Esophagus (tissue), 2 donors: ENCODE data around the gene ITGBL1. TPM values are rescaled to one million over a fixed set of nuclear protein-coding genes. Genes with fewer than 3 reads are reported as not detected.
"Not testable (repeated sequence)": the region's sequence is repeated elsewhere in the genome, so short reads cannot be mapped to it uniquely, and the experiment has no call there.

Experiments
- H3K27ac ChIP-seq, 2 donors: one replicate each; pipeline ENCODE4 v1.5.1; 2013; ENCODE audit warnings: low read depth in 2 of 2, mild to moderate bottlenecking in 2 of 2, inconsistent platforms in 1 of 2, low read length in 1 of 2, moderate library complexity in 1 of 2
- H3K27me3 ChIP-seq, 2 donors: one replicate each; pipeline ENCODE4 v1.6.1; 2013; ENCODE audit warnings: low read length in 2 of 2, control low read depth in 1 of 2, mild to moderate bottlenecking in 1 of 2; ENCODE audit not compliant: insufficient read depth in 2 of 2, control insufficient read depth in 1 of 2
- H3K36me3 ChIP-seq, 2 donors: one replicate each; pipeline ENCODE4 v1.6.1; 2013; ENCODE audit warnings: low read length in 1 of 2; ENCODE audit not compliant: control insufficient read depth in 2 of 2, insufficient read depth in 2 of 2
- H3K4me1 ChIP-seq, 2 donors: one replicate each; pipeline ENCODE4 v1.6.1; 2013; ENCODE audit warnings: low read length in 1 of 2; ENCODE audit not compliant: control insufficient read depth in 2 of 2, insufficient read depth in 2 of 2
- H3K4me3 ChIP-seq, 2 donors: one replicate each; pipeline ENCODE4 v1.5.1; 2013; ENCODE audit warnings: low read length in 2 of 2, mild to moderate bottlenecking in 2 of 2, low read depth in 1 of 2, moderate library complexity in 1 of 2
- H3K9me3 ChIP-seq, 2 donors: one replicate each; pipeline ENCODE4 v1.6.1; 2013; ENCODE audit warnings: mild to moderate bottlenecking in 2 of 2, low read depth in 1 of 2, low read length in 1 of 2, moderate library complexity in 1 of 2; ENCODE audit not compliant: control insufficient read depth in 2 of 2, insufficient read depth in 1 of 2
- WGBS, 2 donors: extraction: QIAGEN DNeasy Blood & Tissue Kit; methylation state at CpG; one replicate each; pipeline ENCODE4 v1.1.7; 2013; 5-methylcytosine and 5-hydroxymethylcytosine counted together
- polyA plus RNA-seq, 2 donors: library from polyadenylated mRNA; stranded (reverse); fragments of 200-250 nt; gene quantifications; one replicate each; pipeline ENCODE4 v1.2.3, GENCODE V29; 2013
- donor health status: healthy with polysubstance abuse.
- donor health status: Bipolar disorder and iron deficiency.

ITGBL1 gene
- polyA plus RNA-seq, 2 donors = 0.96 to 1.0 TPM

GRCh38 chr13:101520672-101521071 is 68.2 kb downstream of the ITGBL1 start:
- no peaks in the 10 kb centered on the region for H3K36me3 ChIP-seq
- H3K27ac ChIP-seq = no peak overlapping the region
- H3K4me3 ChIP-seq = no peak overlapping the region
- 67 to 72% methylated on average over 4 of the region's 4 CpGs for WGBS, 2 donors
- H3K27me3 ChIP-seq = no peaks in the 10 kb centered on the region
- H3K4me1 ChIP-seq = no peaks in the 10 kb centered on the region
- no peaks in the 10 kb centered on the region for H3K9me3 ChIP-seq

- 68 to 85% methylated on average over 6 of the region's 6 CpGs for WGBS, 2 donors
- no peaks in the 10 kb centered on the region for H3K36me3 ChIP-seq
Observed at GRCh38 chr13:101521371-101521770, 68.9 kb downstream of the ITGBL1 start.

GRCh38 chr13:101522607-101523006 is 70.1 kb downstream of the ITGBL1 start:
- Histone ChIP-seq H3K36me3 (no peaks in the 10 kb centered on the region), H3K9me3 (no peaks in the 10 kb centered on the region), H3K27me3 (no peaks in the 10 kb centered on the region), H3K27ac (no peak overlapping the region), H3K4me3 (no peak overlapping the region), H3K4me1 (no peaks in the 10 kb centered on the region)
- WGBS, 2 donors = 55 to 59% methylated on average over 5 of the region's 5 CpGs

More at GRCh38 chr13:101521371-101521770, 68.9 kb downstream of the ITGBL1 start:
- Histone ChIP-seq H3K4me3 (no peak overlapping the region), H3K9me3 (no peaks in the 10 kb centered on the region), H3K4me1 (no peaks in the 10 kb centered on the region), H3K27ac (no peak overlapping the region), H3K27me3 (no peaks in the 10 kb centered on the region)

- no peak overlapping the region for H3K27ac ChIP-seq
- H3K27me3 ChIP-seq = no peaks in the 10 kb centered on the region
- WGBS, 2 donors = 37 to 41% methylated on average over 8 of the region's 8 CpGs
- no peaks in the 10 kb centered on the region for H3K9me3 ChIP-seq
- H3K4me3 ChIP-seq = no peak overlapping the region
- H3K36me3 ChIP-seq = no peaks in the 10 kb centered on the region
- H3K4me1 ChIP-seq = no peaks in the 10 kb centered on the region
Observed at GRCh38 chr13:101523154-101524131, 71.0 kb downstream of the ITGBL1 start.

- Histone ChIP-seq H3K27me3 (no peaks in the 10 kb centered on the region), H3K4me3 (no peak overlapping the region), H3K36me3 (no peaks in the 10 kb centered on the region), H3K9me3 (no peaks in the 10 kb centered on the region), H3K4me1 (no peaks in the 10 kb centered on the region), H3K27ac (no peak overlapping the region)
Observed at GRCh38 chr13:101527130-101527529, 74.7 kb downstream of the ITGBL1 start.

GRCh38 chr13:101529422-101529821 is 76.9 kb downstream of the ITGBL1 start:
- Histone ChIP-seq H3K9me3 (no peaks in the 10 kb centered on the region), H3K36me3 (no peaks in the 10 kb centered on the region), H3K27me3 (no peaks in the 10 kb centered on the region), H3K27ac (no peak overlapping the region), H3K4me3 (no peak overlapping the region), H3K4me1 (no peaks in the 10 kb centered on the region)
- WGBS, 2 donors = 38 to 39% methylated on average over 4 of the region's 4 CpGs

GRCh38 chr13:101530293-101530692 is 77.8 kb downstream of the ITGBL1 start:
- H3K27me3 ChIP-seq = no peaks in the 10 kb centered on the region
- H3K9me3 ChIP-seq = no peaks in the 10 kb centered on the region
- no peak overlapping the region for H3K27ac ChIP-seq
- H3K36me3 ChIP-seq = no peaks in the 10 kb centered on the region
- no peak overlapping the region for H3K4me3 ChIP-seq
- no peaks in the 10 kb centered on the region for H3K4me1 ChIP-seq

- no peak overlapping the region for H3K4me3 ChIP-seq
- H3K27me3 ChIP-seq = no peaks in the 10 kb centered on the region
- 92 to 94% methylated on average over 1 of the region's 1 CpG for WGBS, 2 donors
- no peaks in the 10 kb centered on the region for H3K9me3 ChIP-seq
- H3K36me3 ChIP-seq = no peaks in the 10 kb centered on the region
- H3K4me1 ChIP-seq = no peaks in the 10 kb centered on the region
- H3K27ac ChIP-seq = no peak overlapping the region
Observed at GRCh38 chr13:101535192-101535746, 82.8 kb downstream of the ITGBL1 start.

GRCh38 chr13:101536079-101536478 is 83.6 kb downstream of the ITGBL1 start:
- Histone ChIP-seq H3K27ac (no peak overlapping the region), H3K36me3 (no peaks in the 10 kb centered on the region), H3K4me3 (no peak overlapping the region), H3K9me3 (no peaks in the 10 kb centered on the region), H3K27me3 (no peaks in the 10 kb centered on the region), H3K4me1 (no peaks in the 10 kb centered on the region)
- 69 to 72% methylated on average over 3 of the region's 3 CpGs for WGBS, 2 donors

- not testable (repeated sequence) for H3K36me3 ChIP-seq, H3K4me1 ChIP-seq, H3K9me3 ChIP-seq, H3K4me3 ChIP-seq, H3K27me3 ChIP-seq, H3K27ac ChIP-seq
- 82 to 83% methylated on average over 11 of the region's 11 CpGs for WGBS, 2 donors
Observed at GRCh38 chr13:101544544-101544943, 92.1 kb downstream of the ITGBL1 start.
